ENCODE measurements around the gene UVRAG.

Gene UVRAG

DNA sequence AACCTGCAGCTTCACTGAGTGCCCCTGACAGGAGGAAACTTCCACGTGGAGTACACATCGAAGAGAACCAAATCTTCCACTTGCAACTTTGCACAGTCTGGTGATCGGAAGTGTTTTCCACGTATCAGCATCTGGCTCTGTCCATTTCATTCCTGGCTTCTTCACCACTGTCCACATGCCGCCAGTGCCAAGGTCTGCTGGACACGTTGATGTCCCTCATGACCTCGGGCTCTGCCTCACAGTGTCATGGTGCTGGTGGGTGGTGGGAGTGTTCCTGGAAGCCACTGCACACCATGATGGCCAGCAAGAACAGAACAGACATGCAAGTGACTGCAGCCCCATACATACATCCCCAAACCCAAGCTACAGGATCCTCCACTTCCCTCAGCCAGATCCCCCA lies 342.9 kb downstream of the UVRAG start:
- no peak for DNase-seq

DNA sequence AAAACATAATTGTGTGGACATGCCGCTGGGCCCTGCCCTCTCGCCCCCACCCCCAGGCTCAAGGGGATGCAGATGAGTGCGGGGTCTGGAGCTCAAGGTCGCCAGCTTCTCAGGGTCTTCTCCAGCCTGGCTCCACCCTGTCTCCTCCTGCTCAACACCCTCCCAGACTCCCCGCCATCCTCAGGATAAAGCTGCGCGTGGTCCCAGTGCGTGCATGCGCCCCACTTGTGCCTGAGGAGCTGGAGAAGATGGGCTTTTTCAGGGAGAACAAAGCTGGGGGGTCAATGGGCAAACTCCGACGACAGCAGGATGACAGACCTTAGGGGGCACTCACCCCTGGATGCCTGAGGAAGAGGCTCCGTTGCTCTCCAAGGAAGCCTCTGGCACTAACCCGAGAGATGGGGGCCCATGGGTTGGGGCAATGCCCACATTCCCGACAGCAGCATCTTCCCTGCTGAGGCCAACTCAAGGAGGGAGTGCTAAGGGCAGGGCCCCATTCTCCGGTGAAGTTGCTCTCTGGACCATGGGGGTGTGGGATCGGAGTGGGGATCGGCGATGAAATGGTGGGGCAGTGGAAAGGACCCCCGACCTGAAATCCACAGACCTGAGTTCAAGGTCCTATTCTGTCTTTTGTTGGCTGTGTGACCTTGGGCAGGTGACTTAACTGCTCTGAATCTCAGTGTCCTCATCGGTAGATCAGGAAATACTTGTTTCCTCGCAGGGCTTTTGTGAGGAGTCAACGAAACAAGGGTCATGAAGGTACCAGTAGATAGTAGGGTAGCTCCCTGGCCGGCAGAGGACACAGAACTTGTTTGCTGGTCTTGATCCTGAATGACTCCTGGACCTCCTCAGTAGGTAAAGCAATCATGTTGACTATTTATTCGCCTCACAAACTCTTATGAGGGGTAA lies 343.6 kb downstream of the UVRAG start:
- no peak for DNase-seq

DNA sequence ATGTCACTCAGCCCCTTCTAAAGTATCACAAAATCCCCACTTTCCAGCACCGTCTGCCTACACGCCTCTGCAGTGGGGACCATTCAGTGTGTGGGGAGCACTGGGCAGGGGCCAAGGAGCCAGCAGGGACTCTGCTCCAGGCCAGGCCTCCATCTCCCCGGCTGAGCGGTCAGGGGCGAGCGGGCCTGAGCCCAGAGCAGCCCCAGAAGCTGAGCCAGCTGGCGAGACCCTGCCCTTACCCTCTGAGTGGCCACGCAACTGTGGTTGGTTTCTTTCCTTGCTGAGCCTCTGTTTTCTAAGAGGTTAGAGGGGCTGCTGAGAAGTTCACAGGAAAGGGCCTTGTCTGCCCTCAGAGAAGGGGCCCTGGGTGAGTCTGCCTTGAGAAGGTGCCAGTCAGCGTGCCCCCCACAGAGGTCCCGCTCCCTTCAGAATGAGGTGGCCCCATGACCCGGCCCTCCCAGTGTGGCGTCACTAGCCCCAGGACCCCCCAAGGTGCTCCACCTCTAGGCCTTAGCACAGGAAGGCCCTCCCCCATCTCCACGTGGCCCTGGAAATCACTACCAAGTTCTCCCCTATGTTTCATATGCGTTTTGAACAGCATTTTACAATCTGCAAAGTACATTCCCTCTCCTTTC lies 344.4 kb downstream of the UVRAG start:
- DNase-seq, result no peak

DNA sequence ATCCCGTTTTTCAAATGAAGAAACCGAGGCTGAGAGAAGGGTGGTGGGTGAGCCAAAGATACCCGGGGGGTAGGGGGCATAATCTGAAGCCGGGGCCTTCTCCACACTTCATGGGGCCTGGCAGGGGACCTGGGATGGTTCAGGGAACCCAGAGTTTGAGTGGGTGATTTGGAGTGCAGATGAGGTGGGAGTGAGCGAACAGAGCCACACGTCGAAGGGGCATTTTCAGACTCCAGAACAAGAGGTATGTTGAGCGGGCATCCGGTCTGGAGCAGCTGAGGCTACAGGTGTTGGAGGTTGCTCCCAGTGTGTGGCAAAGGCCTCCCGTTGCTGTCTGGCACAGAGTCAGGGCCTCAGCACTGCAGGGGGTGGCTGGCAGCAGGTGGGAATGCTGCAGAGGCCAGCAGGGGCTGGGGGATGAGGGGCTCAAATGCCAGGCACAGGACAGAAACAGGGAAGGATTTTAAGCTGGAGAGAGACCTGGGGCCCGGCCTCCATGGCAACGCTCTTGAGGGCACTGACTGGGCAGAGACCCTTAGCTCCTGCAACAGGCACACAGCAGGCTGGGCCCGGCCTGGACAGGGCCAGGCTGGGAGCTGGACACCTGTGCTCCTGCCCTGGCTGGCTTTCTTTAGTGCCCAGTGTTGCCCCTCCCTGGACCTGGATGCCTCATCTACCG lies 345.1 kb downstream of the UVRAG start:
- DNase-seq, result no peak

DNA sequence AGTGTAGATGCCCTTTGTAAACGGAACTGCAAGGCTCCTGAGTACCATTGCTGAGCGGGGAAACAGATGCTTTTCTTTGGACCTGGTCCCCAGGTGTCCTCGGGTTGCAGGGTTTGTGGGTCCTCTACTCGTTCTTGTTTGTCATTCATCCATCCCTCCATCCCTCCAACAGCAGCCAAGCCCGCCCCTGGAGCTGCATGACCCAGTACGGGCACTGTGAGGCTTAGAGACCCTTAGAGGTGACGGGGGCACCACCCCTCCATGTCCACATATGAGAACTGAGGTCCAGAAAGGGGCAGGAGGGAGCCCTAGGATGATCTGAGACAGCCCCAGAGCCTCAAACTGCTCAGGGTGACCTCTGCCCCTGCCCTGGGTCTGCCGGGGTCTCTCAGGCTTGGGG lies 345.8 kb downstream of the UVRAG start:
- no peak for DNase-seq

DNA sequence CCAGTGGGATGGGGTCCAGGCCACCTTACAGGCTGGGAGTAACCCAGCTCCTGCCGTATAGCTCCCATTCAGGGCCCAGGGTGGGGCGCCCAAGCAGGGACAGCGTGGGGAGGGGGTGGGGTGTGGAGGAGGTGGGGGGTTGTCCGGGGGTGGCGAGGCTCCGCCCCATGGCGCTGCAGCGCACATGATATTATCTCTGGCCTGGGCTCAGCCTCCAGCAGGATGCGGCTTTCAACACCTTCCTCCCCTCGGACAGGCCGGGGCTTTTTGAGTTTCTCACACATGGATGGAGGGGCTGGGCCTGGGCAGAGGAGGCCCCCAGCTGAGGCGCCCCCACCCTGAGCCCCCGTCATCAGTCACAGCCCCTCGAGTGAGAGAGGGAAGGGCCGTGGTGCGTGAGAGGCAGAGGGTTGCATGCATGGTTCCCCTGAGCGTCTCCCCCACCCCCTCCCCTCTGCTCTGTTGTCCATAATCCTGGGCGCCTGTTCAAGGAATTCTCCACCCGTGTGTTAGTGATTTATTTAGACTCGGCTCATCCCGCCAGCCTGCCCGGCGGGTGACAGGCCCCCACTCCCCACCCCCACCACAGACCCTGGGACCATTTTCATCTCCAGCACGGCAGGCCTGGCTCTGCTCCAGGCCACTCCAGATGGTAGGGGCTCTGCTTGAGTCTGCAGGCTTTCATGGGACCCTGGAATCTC lies 346.4 kb downstream of the UVRAG start:
- DNase-seq, result no peak

DNA sequence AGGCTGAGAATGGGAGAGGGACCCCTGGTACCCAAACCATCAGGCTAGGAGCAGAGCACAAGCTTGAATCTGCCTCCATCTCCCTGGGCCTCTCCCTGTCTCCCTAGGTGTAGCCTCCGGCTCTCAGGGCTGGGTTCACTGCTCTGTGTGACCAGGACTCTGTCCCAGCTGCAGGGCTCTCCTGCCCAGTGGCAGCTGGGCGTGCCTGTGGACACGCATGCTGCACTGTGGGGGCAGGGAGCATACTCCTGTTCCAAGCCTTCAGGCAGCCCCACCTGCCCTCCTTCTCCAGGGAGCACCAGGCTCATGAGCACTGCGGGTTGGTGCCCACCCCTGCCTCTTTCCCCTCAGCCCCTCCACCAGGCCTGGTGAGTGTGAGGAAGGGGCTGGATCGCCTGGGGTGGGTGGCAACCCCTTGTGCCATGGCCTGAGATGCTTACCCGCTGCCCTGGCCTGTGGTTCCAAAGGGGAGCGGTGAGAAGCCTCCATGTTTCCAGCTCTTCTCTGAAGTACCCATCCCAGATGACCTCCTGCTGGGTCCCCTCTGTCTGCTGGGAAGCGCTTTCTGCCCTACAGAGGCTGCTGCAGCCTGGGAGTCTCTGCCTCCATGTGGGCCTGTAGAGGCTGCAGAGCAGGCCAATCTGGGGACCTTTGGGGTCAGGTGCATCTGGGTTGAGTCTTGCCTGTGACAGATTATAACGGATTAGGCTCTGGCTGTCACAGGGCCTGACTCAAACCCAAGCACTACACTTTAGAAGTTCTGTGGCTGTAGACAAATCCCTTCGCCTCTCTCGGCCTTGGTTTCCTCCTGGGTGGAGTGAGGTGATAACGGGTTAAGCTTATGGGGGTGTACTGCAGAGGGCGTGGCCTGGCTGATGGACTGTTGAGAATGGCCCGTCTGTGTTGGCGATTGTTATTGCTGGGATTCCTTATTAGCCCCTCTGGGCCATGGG lies 347.6 kb downstream of the UVRAG start:
- DNase-seq, result no peak

DNA sequence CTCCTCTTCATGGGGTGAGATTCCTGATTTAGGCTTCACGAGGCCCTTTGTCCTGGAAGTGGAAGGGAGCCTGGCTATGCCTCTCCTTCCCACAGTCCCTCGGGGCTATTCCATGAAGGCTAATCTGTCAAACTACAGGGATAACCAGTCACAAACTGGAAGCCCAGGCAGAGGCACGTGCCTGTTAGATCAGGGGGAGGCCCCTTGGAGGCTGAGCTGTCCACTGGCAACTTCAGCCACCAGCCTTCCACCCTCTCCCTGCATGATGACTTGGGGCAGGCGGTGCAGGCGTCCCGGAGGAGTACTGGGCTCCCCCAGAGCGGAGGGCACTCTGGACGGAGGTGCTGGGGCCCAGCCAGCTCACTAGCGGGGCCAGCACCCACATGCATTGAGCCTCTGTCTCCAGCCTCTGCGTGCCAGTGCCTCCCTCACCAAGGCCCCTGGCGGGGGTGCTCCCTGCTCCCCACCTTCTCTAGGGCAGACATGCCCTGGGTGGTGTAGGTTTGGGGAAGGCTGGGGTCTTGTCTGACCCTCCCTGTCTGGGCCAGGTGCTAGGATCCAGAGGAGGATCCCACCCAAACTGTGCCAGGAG lies 348.4 kb downstream of the UVRAG start:
- DNase-seq, result no peak

DNA sequence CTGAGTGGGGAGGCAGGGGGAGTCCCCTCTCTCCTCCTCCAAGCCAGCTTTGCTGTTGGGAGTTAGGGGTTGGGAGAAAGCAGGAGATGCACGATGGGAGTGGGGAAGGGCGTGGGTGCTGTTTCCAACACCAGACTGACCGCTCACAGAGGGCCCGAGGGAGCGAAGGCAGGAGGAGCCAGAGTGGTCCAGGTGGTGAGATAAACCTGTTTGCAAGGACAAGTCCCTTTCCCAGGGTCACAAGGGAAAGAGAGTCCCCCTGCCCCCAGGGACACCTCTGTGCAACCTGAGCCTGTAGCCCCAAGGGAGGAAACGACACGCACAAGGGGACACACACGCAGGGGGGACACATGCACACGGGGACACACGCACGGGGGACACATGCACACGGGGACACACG lies 349.1 kb downstream of the UVRAG start:
- DNase-seq, result no peak

DNA sequence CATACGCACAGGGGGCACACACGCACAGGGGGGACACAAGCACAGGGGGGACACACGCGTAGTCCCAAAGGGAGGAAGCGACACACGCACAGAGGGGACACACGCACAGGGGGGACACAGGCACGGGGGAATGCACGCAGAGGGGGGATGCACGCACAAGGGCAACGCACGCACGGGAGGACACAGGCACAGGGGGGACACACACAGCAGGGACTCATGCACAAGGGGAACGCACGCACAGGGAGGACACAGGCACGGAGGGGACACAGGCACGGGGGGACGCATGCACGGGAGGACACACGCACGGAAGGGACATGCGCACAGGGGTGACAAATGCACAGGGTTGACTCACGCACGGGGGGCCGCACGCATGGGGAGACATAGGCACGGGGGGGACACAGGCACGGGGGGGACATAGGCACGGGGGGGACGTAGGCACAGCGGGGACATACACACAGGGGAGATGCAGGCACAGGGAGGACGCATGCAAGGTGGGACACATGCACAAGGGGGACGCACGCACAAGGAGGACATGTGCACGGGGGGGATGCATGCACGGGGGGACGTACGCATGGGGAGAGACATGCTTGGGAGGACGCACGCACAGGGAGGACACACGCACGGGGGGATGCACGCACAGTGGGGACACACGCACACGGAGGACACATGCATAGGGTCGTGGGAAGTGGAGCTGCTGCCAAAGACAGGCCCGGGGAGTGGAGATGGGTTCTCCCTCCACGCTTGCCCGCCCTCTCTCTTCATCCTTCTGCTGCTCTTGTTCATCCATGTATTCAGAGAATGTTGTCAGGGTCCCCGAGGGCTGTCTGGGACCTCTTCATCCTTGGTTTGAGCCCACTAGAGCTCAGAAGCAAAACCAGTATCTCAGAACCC lies 350.1 kb downstream of the UVRAG start:
- no peak for DNase-seq

DNA sequence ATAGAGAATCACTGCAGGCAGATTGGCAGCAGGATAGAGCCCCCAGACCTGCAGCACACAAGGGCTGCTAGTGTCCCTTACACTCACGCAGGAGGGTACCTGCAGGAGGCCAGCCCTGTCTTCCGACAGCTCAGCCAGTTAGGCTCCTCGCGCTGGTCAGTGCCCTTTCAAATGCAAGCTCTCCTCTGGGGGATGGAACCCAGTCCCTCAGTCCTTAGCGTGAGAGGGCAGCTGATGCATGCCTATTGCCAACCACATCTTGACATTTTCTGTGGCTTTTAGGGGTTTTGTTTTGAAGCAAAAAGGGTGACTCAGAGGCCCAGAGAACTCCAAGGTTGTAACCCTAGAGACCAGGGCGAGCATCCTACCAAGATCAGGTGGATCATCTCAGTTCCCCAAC lies 351.3 kb downstream of the UVRAG start:
- DNase-seq, result no peak

DNA sequence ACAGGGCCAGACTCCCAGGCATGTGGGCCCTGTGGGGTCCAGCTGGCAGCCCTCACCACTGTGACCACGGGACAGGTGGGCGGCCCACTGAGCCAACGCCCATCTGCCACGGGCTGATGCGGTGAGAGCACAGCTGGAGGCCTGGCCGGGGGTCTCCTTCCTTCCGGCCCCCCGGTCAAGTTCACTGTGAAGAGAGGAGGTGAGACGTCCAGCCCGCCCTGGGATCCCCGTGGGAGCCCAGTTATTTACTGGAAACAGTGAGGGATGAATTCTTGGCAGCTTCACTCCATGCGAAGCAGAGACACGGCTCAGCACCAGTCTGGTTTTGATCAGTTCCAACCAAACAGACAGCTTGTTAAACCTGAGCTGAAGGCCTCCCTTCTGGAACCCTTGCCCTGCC lies 352.6 kb downstream of the UVRAG start:
- no peak for DNase-seq

DNA sequence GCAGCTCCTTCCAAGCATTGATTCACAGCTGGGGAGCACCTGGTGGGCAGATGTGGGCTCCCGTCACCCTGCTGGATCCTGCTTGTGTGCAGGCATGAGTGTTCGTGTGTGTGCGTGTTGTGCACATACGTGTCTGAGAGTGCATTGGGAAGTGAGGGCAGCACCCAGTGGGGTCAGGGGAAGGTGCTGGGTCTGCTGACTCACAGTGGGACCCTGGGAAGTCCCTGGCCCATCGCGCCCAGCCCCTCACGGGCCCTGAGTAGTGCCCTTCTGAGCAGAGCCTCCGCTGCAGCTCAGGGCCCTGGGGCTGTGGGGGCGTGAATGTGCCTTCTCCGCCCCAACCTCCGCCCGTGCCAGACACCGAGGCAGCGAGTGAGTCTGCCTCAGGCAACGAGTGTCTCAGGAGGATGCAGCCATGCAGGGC lies 354.5 kb downstream of the UVRAG start:
- DNase-seq, result no peak

DNA sequence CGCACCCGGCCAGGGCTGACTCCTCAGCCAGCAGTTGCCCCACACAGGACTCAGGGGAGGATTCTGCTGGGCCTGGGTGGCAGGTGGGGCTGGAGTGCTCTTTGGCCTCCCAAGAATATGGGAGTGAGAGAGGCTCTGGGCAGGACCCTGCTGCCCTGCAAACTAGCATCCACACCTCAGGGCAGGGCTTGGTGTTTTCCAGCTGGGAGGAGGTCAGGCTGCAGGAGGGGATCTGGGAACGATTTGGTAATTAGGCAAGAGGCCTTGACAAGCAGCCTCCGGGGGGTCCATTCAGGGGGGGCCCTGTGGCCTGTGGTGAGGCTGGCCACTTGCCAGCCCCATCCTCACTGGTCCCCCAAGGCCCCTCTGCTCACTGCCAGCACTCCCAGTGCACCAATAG lies 355.5 kb downstream of the UVRAG start:
- DNase-seq, result no peak

DNA sequence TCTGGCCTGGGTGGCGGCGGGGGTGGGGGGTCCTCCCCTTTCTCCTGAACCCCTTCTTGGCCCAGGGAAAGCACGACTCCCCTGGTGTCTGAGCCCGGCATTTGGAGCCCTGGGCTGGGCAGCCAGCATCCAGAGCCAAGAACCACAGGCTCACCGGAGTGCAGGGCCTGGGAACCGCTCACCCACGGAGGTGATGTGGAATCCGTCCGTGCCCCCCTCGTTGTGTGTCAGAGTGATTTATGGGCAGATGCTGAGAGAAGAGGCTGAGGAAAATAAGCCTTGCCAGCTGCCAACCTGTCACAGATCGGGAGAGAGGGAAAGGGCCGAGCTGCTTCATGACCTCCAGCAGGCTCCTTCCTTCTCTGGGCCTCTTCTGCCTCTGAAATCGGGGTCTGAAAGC lies 357.6 kb downstream of the UVRAG start:
- no peak for DNase-seq

DNA sequence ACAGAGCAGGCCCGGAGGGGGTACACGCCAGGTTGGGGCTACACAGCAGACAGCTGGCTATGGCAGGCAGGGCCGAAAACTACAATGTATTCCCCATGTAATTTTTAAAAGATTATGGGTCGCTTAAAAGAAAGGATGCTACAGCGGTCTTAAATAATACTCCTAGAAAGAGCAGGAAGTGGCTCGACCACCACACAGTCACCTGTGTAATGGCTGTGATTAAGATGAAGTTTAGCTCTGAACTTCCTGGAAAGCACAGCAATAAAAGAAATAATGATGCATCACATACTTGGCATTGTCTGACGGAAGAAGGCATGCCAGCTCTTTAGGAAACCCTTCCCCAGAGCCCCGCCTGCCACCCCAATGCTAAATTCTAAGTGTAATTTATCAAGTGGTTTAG lies 358.7 kb downstream of the UVRAG start:
- DNase-seq, result no peak

DNA sequence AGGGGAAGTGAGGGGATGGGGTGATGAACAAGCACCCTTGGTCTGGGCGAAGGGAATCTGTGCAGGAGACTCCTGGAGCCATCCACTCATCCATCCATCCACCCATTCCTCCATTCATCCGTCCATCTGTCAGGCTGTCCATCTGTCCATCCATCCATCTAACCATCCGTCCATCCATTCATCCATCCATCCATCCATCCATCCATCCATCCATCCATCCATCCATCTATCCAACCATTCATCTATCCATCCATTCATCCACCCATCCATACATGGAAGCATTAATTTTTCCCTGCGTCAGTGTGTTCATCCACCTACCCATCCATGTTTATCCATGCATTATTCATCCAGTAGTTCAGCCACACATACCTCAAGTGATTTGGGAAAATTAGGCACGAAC lies 359.3 kb downstream of the UVRAG start:
- DNase-seq, result no peak

DNA sequence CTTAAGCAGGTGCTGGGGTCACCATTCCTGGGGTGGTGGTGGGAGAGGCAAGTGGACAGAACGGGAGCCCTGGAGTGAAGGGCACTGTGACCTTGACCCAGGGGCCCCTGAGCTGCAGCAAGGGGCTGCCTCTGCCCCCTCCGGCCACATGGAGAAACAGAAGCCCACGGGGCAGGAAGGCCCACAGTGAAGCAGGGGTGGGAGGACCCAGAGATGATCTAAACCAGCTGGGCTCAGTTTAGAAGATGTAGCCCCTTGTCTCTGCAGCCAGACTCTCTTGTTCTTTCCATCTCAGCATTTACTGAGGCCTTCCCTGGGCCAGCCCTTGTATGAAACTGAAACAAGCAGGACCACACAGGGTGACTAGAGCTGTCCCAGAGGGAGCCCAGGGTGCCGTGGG lies 360.8 kb downstream of the UVRAG start:
- DNase-seq, result no peak

DNA sequence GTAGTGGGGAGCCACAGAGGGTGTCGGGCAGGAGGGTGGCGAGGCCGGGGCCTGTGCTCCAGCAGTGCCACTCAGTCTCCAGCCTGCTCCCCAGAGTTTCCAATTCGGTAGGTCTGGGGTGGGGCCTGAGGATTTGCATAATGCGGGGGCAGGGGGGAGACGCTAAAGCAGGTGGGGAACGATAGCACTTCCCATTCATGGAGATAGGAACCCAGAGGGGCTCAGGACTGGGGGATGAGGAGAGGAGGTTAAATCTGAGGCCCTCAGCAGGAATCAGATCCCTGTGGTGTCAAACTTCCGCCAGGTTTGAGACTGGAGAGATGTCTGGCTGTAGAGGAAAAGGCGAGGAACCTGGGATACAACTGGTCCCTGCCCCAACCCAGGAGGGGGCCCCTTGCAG lies 361.5 kb downstream of the UVRAG start:
- DNase-seq, result no peak

DNA sequence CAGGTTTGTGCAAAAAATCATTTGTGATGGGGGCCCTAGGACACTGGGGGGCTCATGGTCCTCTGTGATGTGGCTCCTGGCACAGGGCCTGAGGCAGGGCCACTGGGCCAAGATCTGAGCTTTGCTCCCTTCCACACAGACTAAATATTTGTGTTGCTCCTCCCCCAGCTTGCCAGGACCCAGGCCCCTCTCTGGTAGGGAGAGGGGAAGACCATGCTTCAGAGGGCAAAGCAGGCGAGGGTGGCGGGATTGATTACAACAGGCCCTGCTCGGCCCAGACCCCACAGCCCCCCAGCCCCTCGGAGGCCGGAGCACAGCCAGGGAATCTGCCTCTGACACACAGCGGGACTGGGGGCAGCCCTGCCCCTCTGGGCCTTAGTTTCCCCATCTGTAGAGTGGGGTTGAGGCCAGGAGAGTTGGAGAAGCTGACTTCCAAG lies 362.3 kb downstream of the UVRAG start:
- DNase-seq, result no peak

DNA sequence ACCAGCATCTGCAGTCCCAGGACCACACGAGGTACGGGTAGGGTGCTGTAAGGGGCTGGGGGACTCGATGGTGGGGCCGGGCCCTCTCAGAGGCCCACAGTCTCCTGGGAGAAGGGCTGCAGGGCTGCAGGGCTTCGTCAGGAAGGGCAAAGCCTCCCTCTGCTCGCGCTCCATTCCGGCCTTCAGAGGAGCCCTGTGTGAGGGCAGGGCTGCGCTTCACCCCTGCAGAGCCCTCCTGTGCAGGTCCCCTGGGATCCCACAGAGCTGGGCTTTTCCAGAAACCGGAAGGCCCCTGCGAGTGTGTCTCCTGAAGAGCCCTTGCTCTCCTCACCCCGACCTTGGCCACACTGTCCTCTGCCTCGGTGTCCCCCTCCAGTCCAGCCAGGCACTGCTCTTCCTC lies 364.1 kb downstream of the UVRAG start:
- DNase-seq, result no peak
